ENCODE measurements around the gene CYP19A1. TPM values are rescaled to one million over a fixed set of nuclear protein-coding genes. Genes with fewer than 3 reads are reported as not detected.
A peak's percentile ranks its signal among the peaks of the same experiment; 100 is the strongest.

CYP19A1 gene
- total and polyA plus RNA-seq, 10 of the 15 experiments (the other 5 are each of a cell fraction or from before 2014, with no cell fraction given), result 0.08 to 1.8 (median 0.70) TPM

- ATAC-seq (no peak), DNase-seq (ENCODE audit: low read depth, low spot score) (no peak), FAIRE-seq (no peak)
- POLR2A ChIA-PET, result no interaction called here
- CTCF ChIA-PET, result no interaction called here
- BruUV-seq (replicated peaks), result no TSS peak
- no peak overlapping the region for H3K27ac ChIP-seq (ENCODE audit: control insufficient read depth, insufficient read depth)
- no peak overlapping the region for H3K4me2 ChIP-seq (ENCODE audit: control insufficient read depth, insufficient read depth)
- SMC1A ChIA-PET (ENCODE audit: uncharacterized antibody, unreplicated experiment), result interaction anchor here (1.0 kb wide), 1 partner anchor 12 kb away, joined by 3 read pairs; no protein-coding TSS in a partner anchor
- no peaks in the 10 kb centered on the region for H3K9me3 ChIP-seq (replicated peaks; ENCODE audit: control insufficient read depth, insufficient read depth, low read length)
- intact Hi-C loops (cut with micrococcal nuclease; ENCODE audit: unreplicated experiment) (no loop called here), in situ Hi-C loops (cut with MboI) (no loop called here)
- no peaks in the 10 kb centered on the region for H4K20me1 ChIP-seq (ENCODE audit: control insufficient read depth, insufficient read depth)
- WGBS (ENCODE audit: insufficient coverage, insufficient replicate concordance, low lambda C conversion rate, missing lambda C conversion rate), result 38% methylated on average over 11 of the region's 11 CpGs
- H3K27me3 ChIP-seq (replicated peaks in 1 of 2; ENCODE audit: control insufficient read depth in 2 of 2, insufficient read depth in 2 of 2, low read length in 1 of 2), result peaks cover 11 to 12% of the 10 kb centered on the region in 2 experiments; a peak in 3 of 4 replicates
- RAD21 ChIA-PET (ENCODE audit: unreplicated experiment), result no interaction called here
- H3K36me3 ChIP-seq (ENCODE audit: control insufficient read depth in 2 of 2, insufficient read depth in 2 of 2, low read length in 1 of 2), result no peaks in the 10 kb centered on the region
- H3K4me3 ChIP-seq, result no peak overlapping the region
- no peaks in the 10 kb centered on the region for H3K4me1 ChIP-seq (ENCODE audit: control insufficient read depth, insufficient read depth, low read length)
- no peak overlapping the region for H3K9ac ChIP-seq (ENCODE audit: control insufficient read depth, insufficient read depth, low read length)
- TF ChIP-seq HDAC2 (IDR thresholded peaks at IDR 0.05) (no peak), BACH1 (IDR thresholded peaks at IDR 0.05; ENCODE audit: borderline replicate concordance) (no peak)
- no peak overlapping the region for H2AFZ ChIP-seq (ENCODE audit: control insufficient read depth, low read depth, low read length)
- H3K79me2 ChIP-seq (ENCODE audit: control insufficient read depth, insufficient read depth, low read length), result no peaks in the 10 kb centered on the region
Observed at GRCh38 chr15:51267703-51268083, 70.7 kb downstream of the CYP19A1 start.

- no peak for ATAC-seq
Observed at GRCh38 chr15:51267051-51267702, 71.2 kb downstream of the CYP19A1 start.

More at GRCh38 chr15:51267051-51267702, 71.2 kb downstream of the CYP19A1 start:
- BruUV-seq (replicated peaks), result no TSS peak
- intact Hi-C loops (cut with micrococcal nuclease; ENCODE audit: unreplicated experiment) (no loop called here), in situ Hi-C loops (cut with MboI) (no loop called here)
- Histone ChIP-seq H3K4me2 (ENCODE audit: control insufficient read depth, insufficient read depth) (no peak overlapping the region), H3K27me3 (replicated peaks in 1 of 2; ENCODE audit: control insufficient read depth in 2 of 2, insufficient read depth in 2 of 2, low read length in 1 of 2) (peaks cover 11 to 12% of the 10 kb centered on the region in 2 experiments; a peak in 3 of 4 replicates), H3K9ac (ENCODE audit: control insufficient read depth, insufficient read depth, low read length) (no peak overlapping the region), H2AFZ (ENCODE audit: control insufficient read depth, low read depth, low read length) (no peak overlapping the region), H3K9me3 (replicated peaks; ENCODE audit: control insufficient read depth, insufficient read depth, low read length) (no peaks in the 10 kb centered on the region), H3K79me2 (ENCODE audit: control insufficient read depth, insufficient read depth, low read length) (no peaks in the 10 kb centered on the region), H3K36me3 (ENCODE audit: control insufficient read depth in 2 of 2, insufficient read depth in 2 of 2, low read length in 1 of 2) (no peaks in the 10 kb centered on the region), H3K4me1 (ENCODE audit: control insufficient read depth, insufficient read depth, low read length) (no peaks in the 10 kb centered on the region), H3K4me3 (no peak overlapping the region), H4K20me1 (ENCODE audit: control insufficient read depth, insufficient read depth) (no peaks in the 10 kb centered on the region), H3K27ac (ENCODE audit: control insufficient read depth, insufficient read depth) (no peak overlapping the region)
- ChIA-PET RAD21 (ENCODE audit: unreplicated experiment) (no interaction called here), CTCF (interaction anchor here (0.9 to 2.3 kb wide), 2 partner anchors 15 to 39 kb away, joined by 3 to 7 read pairs; no protein-coding TSS in a partner anchor), SMC1A (ENCODE audit: uncharacterized antibody, unreplicated experiment) (interaction anchor here (1.1 kb wide), 1 partner anchor 75 kb away, joined by 3 read pairs; no protein-coding TSS in a partner anchor), POLR2A (no interaction called here)
- 17% methylated on average over 47 of the region's 47 CpGs for WGBS (ENCODE audit: insufficient coverage, insufficient replicate concordance, low lambda C conversion rate, missing lambda C conversion rate)
- no peak for DNase-seq (ENCODE audit: low read depth, low spot score)
- TF ChIP-seq MLLT1 (IDR thresholded peaks at IDR 0.05) (no peak), KAT2A (conservative IDR thresholded peaks at IDR 0.05; ENCODE audit: control insufficient read depth, low read depth, low read length) (no peak), FOS (IDR thresholded peaks at IDR 0.05; ENCODE audit: borderline replicate concordance, extremely low read depth, insufficient read length) (no peak), SUZ12 (IDR thresholded peaks at IDR 0.05; ENCODE audit: unreplicated experiment) (peak; percentile 67), BMI1 (IDR thresholded peaks at IDR 0.05; ENCODE audit: borderline replicate concordance) (no peak), MYC (IDR thresholded peaks at IDR 0.05; ENCODE audit: insufficient read depth, insufficient read length, insufficient replicate concordance, low read length, severe bottlenecking) (no peak)
- TF ChIP-seq, protein P1, sequence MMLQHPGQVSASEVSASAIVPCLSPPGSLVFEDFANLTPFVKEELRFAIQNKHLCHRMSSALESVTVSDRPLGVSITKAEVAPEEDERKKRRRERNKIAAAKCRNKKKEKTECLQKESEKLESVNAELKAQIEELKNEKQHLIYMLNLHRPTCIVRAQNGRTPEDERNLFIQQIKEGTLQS (IDR thresholded peaks at IDR 0.05; ENCODE audit: borderline replicate concordance, extremely low read depth, low read depth, low read length), result no peak
- FAIRE-seq, result no peak
